ENCODE measurements around the gene TTLL5.

The TTLL5 gene

GRCh38 chr14:75983019-75983358 is 321.9 kb downstream of the TTLL5 start:
- no peaks in the 10 kb centered on the region; the same call in 1 of the 2 replicates for H3K4me1 ChIP-seq
- H3K4me3 ChIP-seq (ENCODE audit: low read depth, low read length), result peak overlapping the region; percentile 79
- H3K27me3 ChIP-seq, result no peaks in the 10 kb centered on the region
- TF ChIP-seq, protein P1, sequence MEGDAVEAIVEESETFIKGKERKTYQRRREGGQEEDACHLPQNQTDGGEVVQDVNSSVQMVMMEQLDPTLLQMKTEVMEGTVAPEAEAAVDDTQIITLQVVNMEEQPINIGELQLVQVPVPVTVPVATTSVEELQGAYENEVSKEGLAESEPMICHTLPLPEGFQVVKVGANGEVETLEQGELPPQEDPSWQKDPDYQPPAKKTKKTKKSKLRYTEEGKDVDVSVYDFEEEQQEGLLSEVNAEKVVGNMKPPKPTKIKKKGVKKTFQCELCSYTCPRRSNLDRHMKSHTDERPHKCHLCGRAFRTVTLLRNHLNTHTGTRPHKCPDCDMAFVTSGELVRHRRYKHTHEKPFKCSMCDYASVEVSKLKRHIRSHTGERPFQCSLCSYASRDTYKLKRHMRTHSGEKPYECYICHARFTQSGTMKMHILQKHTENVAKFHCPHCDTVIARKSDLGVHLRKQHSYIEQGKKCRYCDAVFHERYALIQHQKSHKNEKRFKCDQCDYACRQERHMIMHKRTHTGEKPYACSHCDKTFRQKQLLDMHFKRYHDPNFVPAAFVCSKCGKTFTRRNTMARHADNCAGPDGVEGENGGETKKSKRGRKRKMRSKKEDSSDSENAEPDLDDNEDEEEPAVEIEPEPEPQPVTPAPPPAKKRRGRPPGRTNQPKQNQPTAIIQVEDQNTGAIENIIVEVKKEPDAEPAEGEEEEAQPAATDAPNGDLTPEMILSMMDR (IDR thresholded peaks at IDR 0.05; ENCODE audit: low read depth, low read length), result no peak
- H3K36me3 ChIP-seq, result no peaks in the 10 kb centered on the region
- H3K9me3 ChIP-seq, result no peaks in the 10 kb centered on the region
- DNase-seq, result no peak

GRCh38 chr14:75984674-75985073 is 323.6 kb downstream of the TTLL5 start:
- TF ChIP-seq, protein P1 (IDR thresholded peaks at IDR 0.05; ENCODE audit: low read depth, low read length), result no peak
- DNase-seq, result no peak
- Histone ChIP-seq H3K4me3 (ENCODE audit: low read depth, low read length) (no peak overlapping the region), H3K9me3 (no peaks in the 10 kb centered on the region), H3K4me1 (no peaks in the 10 kb centered on the region; the same call in 1 of the 2 replicates), H3K36me3 (no peaks in the 10 kb centered on the region), H3K27me3 (no peaks in the 10 kb centered on the region)

- Histone ChIP-seq H3K27me3 (no peaks in the 10 kb centered on the region), H3K9me3 (no peaks in the 10 kb centered on the region), H3K4me3 (ENCODE audit: low read depth, low read length) (peak within 1 kb of the TSS; percentile 80), H3K4me1 (peaks cover 5% of the 10 kb centered on the region; the same call in 1 of the 2 replicates), H3K36me3 (no peaks in the 10 kb centered on the region)
- TF ChIP-seq, protein P1 (IDR thresholded peaks at IDR 0.05; ENCODE audit: low read depth, low read length), result no peak
- DNase-seq, result peak; percentile 78
Measured at GRCh38 chr14:75985618-75986438, 324.8 kb downstream of the TTLL5 start, which contains the start of gene IFT43. IFT43 (plus strand) TSS chr14:75985763; CDS start chr14:75985787, 24 bp downstream.

DNA sequence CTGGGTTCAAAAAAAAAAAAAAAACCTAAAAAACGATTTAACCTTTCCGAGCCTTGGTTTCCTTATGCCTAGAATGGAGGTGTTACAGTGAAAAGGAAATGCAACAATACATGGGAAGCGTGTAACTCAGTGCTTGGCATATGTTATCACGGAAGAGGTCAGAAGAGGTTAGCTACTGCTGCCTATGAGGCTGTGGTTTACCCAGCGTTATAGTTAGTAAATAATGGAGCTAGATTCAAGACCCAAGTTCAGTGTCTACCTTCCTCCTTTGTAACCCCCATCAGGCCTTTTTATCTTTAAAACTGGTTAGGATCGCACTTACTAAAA is 325.4 kb downstream of the TTLL5 start:
- H3K36me3 ChIP-seq, result no peaks in the 10 kb centered on the region
- H3K4me3 ChIP-seq (ENCODE audit: low read depth, low read length), result peak overlapping the region; percentile 80
- TF ChIP-seq, protein P1 (IDR thresholded peaks at IDR 0.05; ENCODE audit: low read depth, low read length), result no peak
- no peak for DNase-seq
- H3K9me3 ChIP-seq, result no peaks in the 10 kb centered on the region
- H3K27me3 ChIP-seq, result no peaks in the 10 kb centered on the region
- peaks cover 5% of the 10 kb centered on the region; the same call in 1 of the 2 replicates for H3K4me1 ChIP-seq

DNA sequence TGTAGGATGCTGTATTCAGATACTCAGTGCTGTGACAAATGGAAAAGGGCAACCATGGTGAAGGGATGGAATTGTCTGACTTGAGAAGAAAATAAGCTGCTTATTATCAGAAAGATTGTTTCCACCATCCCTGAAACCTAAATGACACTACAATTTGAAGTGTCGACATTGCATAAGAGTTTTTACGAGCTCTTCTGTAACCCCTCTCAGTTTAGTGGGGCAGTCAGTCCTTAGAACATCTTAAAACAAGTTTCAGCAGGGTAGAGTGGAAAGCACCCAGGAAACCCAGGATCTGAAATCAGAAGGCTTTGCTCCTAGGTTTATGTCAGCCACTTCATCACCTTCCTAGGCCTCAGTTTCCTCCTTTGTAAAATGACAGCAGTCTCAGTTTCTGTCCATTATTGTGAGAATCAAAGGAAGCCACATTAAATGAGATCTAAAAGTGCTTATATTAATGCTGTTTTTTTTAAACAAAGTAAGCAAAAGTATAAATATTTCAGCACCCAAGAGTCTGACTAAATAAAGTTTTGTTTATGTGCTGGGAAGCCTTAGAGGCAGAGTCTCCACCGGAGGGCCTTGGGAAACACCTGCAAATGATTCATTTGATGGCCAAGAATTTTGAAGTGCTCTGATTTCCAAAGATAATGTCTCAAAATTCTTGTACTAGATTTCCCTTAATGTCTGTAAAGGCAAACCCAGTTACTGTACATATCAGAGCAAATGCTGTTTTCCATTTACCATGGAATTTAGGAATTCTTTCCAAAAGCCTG is 326.3 kb downstream of the TTLL5 start:
- DNase-seq, result no peak
- Histone ChIP-seq H3K4me1 (peaks cover 5% of the 10 kb centered on the region; the same call in 1 of the 2 replicates), H3K27me3 (no peaks in the 10 kb centered on the region), H3K36me3 (no peaks in the 10 kb centered on the region), H3K4me3 (ENCODE audit: low read depth, low read length) (no peak overlapping the region), H3K9me3 (no peaks in the 10 kb centered on the region)
- TF ChIP-seq, protein P1 (IDR thresholded peaks at IDR 0.05; ENCODE audit: low read depth, low read length), result no peak

DNA sequence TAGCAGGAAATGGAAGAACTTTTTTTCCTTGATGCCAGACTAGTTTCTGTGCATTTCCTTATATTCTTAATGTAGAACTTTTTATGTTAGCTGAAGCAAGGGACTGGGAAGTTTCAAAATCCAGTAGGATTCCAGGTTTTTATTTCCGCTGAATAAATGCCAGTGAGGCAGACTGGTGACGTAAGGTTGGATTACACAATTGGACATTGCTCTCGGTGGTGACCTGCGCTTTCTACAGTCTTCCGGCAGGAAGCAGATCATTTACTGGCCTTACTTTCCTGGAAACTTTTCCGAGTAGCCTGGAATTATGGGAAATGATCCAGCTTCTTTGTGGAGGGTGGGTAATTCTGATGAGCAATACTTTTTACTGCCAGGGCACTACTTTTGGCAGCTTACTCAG is 328.1 kb downstream of the TTLL5 start:
- Histone ChIP-seq H3K36me3 (no peaks in the 10 kb centered on the region), H3K4me1 (peaks cover 10% of the 10 kb centered on the region), H3K27me3 (no peaks in the 10 kb centered on the region), H3K4me3 (ENCODE audit: low read depth, low read length) (no peak overlapping the region), H3K9me3 (no peaks in the 10 kb centered on the region)
- no peak for DNase-seq
- TF ChIP-seq, protein P1 (IDR thresholded peaks at IDR 0.05; ENCODE audit: low read depth, low read length), result no peak

All from BE2C (cell line).